CD4-positive, alpha-beta T cell treated with Interleukin-17A for 4 hours (primary cell): ENCODE results near the gene KIF1C.
A peak's percentile ranks its signal among the peaks of the same experiment; 100 is the strongest.
"Not testable (repeated sequence)": the region's sequence is repeated elsewhere in the genome, so short reads cannot be mapped to it uniquely, and the experiment has no call there.

Experiments used
- DNase-seq: peaks from one replicate; pipeline ENCODE4 v3.0.0-alpha.2; 2020; ENCODE audit warnings: mixed read lengths

The KIF1C gene

GRCh38 chr17:5002121-5002788, 4.5 kb downstream of the KIF1C start:
- no peak for DNase-seq

DNA sequence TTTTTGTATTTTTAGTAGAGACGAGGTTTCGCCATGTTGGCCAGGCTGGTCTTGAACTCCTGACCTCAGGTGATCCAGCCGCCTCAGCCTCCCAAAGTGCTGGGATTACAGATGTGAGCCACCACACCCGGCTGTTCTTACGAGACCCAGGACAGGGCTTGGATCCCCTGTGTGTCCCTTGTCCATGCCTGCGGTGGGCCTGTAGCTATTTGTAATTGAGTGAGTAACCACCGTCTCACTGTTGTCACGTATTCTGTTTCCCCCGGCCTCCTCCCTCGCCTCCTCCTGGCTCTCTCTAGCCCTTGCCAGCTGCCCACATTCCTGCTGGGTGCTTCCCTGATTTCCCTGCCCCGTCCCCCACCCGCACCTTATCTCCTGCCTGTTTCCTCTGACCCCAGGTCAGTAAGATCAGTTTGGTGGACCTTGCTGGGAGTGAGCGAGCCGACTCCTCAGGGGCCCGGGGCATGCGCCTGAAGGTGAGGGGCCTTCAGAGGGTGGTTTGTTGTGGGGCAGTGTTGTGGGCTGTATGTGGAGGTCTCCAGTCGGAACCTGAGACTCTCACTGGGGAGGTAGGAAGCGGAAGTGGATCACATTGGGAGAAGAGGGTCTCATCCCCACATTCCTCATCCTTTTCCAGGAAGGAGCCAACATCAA, 5.6 kb downstream of the KIF1C start:
- DNase-seq, result no peak

DNA sequence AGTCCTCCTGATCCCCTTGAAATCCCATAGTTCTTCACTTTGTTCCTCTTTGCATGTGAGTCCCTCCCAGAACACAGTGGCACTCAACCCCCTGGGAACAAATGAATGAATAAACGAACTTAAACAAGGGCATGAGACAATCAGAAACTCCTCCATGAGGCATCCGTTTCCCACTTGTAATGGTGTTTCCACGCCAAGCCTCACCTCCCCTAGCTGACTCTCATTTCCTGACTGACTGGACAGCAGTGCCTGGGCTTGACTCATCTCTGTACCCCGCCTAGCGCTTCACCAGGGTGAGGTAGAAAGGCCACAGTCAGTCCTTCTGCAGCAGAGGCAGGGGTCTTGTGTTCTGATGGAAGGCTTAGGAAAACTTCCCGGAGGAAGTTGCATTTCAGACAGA, 14.2 kb downstream of the KIF1C start:
- DNase-seq, result no peak

DNA sequence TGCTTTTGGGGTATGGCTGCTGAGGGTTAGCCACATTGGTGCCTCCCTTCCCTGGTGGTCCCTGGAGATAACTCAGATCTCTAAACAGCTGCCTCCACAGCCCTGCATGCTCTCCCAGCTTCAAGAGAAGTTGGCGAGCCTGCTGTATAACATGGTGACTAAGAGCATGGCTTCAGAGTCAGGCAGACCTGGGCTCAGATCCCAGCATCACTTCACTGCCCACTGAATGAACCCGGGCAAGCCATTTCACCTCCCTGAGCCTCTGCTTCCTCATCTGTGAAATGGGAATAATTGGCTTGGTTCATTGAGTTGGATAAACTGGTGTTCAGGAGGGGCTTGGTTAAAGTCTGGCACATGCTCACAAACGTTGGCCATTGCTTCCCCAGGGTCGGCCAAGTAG, 16.6 kb downstream of the KIF1C start:
- DNase-seq, result no peak

DNA sequence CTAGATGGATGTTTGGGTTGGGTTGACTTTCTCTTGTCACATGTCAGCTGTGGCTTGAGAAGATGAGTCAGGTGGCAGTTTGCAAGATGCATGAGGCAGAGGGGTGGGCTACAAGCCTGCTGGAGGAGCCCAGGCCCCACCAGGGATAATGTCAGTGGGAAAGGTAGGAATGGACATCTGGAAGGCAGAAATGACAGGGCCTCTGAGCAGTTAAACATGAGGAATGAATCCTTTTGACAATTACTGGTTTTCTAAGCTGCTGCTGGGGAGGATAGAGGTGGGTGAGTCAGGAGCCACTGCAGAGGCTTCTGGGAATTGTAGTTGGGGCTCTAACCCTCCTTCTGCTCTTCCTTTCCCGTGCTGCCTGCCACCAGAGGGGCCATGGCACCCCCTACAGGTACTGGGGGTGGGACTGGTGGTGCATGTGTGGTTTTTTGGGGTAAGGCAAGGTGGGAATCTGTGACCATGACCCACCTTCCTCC, 21.8 kb downstream of the KIF1C start:
- DNase-seq, result peak; percentile 59

- DNase-seq, result no peak
Observed at GRCh38 chr17:5020502-5021023, 22.8 kb downstream of the KIF1C start.

- DNase-seq, result no peak
Observed at GRCh38 chr17:5022171-5022711, 24.5 kb downstream of the KIF1C start.

DNA sequence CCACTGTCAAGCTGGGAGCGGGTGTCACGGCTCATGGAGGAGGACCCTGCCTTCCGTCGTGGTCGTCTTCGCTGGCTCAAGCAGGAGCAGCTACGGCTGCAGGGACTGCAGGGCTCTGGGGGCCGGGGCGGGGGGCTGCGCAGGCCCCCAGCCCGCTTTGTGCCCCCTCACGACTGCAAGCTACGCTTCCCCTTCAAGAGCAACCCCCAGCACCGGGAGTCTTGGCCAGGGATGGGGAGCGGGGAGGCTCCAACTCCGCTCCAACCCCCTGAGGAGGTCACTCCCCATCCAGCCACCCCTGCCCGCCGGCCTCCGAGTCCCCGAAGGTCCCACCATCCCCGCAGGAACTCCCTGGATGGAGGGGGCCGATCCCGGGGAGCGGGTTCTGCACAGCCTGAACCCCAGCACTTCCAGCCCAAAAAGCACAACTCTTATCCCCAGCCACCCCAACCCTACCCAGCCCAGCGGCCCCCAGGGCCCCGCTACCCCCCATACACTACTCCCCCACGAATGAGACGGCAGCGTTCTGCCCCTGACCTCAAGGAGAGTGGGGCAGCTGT, 25.9 kb downstream of the KIF1C start:
- no peak for DNase-seq

DNA sequence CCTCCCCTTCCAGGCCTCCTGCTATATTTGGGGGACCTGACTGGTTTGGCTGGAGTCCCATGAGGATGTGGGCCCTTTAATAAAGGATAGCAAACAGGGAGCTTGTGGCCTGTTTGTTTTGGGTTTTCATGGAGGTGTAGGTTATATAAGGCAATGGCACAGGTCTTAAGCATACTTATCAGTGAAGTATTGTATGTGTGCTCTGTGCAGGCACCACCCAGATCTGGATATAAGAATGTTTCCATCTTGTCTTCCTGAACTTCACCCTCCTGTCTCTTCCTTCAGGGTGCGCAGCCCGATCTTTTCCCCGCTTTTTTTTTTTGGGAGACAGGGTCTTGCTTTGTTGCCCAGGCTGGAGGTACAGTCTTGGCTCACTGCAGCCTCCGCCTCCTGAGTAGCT, 26.9 kb downstream of the KIF1C start:
- no peak for DNase-seq

GRCh38 chr17:5027299-5027698, 29.5 kb downstream of the KIF1C start:
- no peak for DNase-seq

DNA sequence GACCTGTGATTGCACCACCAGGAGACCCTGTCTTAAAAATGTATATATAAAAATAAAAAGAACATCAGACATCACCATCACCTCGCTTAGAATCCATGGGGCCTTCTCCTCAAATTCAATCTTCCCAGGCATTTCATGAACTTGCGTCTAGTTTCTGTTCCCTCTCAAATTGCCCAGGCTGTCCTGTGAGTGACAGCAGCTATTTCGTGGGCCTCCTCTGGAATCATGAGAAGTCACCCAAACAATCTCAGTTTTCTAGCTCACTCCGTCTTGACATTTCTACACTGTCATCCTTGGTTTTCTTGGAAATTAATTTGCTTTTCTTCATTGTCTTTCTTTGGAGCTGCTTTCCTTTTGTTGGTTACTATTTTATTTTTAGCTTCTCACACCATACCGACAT, 30.2 kb downstream of the KIF1C start:
- no peak for DNase-seq

GRCh38 chr17:5030168-5030567, 32.4 kb downstream of the KIF1C start:
- DNase-seq, result not testable (repeated sequence)

DNA sequence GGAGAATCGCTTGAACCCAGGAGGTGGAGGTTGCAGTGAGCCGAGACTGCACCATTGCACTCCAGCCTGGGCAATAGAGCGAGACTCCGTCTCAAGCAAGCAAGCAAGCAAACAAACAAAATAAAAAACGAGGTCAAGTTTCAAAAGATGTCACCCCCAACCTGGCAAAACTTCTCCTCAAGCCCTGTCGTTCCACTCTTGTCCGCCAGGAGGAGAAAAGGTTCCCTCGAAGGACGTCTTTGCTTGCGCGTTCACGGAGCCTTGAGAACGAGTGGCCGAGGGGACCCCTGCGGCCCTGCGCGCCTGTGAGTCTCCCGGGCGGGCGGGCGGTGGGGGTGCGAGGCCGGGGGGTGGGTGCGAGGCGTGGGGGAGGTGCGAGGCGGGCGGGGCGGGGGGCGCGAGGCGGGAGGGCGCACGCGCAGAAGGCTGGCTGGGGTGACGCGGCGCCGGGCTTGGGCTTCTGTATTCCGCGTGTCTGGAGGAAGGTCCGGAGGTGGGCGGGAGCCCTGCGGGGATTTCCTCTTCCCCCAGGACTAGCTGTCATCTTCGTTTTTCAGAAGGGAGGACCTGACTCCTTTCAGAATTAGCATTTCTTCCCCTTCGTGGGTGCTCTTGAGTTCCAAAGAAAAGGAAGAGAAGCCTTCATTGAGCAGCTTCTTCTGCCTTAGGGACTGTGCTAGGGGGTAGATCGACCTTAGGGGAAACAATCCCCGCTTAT, 33.8 kb downstream of the KIF1C start:
- peak; percentile 88 for DNase-seq

DNA sequence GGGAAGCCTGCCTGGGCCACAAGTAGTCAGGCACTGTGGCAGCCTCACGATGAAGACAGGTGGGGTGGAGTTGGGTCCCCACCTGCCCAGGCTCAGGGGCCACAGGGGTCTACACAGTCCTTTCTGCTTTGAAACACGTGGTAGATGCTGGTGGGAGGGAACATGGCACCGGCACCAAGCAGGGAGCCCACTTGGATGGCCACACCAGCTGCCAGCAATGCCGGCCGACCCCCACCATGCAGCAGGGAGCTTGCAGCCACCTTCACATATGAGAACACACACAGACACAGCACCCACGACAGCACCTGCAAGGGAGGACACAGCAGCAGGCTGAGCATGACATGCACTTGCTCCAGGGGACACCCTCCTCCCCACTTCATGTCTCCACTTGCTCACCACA, 35.1 kb downstream of the KIF1C start:
- no peak for DNase-seq

GRCh38 chr17:5033352-5034015, 35.7 kb downstream of the KIF1C start:
- no peak for DNase-seq

GRCh38 chr17:5034063-5034462, 36.3 kb downstream of the KIF1C start:
- DNase-seq, result no peak

DNA sequence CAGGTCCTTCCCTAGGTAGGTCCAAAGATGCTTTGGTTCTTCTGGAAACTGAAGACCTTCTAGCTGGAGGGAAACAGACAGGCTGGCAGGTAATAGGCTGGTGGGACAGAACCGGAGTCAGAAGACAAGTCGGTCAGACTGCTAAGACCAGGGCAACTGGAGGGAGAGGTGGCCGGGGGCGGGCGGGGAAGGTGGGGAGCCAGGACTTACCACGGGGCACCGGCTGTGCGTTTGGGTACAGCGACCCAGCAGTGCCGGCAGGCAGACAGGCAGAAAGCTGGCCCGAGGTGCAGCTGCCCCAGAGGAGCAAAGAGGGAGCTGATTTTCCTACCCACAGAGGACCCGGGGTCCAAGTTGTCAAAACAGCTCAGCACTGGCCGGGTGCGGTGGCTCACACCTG, 36.9 kb downstream of the KIF1C start:
- DNase-seq, result no peak

DNA sequence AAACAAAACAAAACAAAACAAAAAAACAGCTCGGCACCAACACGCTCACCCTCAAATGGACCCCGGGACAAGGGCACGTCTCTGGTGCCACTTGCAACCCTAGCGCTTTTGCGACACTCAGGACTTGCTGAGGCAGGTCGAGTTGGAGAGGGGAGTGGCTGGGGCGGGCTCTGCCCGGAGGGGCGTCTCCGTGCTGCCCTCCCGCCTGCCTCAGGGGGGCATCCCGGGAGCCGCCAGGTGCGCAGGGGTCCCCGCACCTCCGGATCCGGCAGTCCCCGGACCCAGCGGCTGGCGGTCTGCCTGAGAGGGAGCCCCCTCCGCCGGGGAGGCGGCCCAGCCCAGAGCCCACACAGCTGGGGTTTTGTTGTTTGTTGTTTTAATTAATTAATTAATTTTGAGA, 37.6 kb downstream of the KIF1C start, which contains the start of gene SLC52A1:
Gene SLC52A1, minus strand, starts transcription at position 112 of the 400 bp plus-strand sequence. CDS start 820 bp downstream, outside the sequence.
- DNase-seq, result no peak

DNA sequence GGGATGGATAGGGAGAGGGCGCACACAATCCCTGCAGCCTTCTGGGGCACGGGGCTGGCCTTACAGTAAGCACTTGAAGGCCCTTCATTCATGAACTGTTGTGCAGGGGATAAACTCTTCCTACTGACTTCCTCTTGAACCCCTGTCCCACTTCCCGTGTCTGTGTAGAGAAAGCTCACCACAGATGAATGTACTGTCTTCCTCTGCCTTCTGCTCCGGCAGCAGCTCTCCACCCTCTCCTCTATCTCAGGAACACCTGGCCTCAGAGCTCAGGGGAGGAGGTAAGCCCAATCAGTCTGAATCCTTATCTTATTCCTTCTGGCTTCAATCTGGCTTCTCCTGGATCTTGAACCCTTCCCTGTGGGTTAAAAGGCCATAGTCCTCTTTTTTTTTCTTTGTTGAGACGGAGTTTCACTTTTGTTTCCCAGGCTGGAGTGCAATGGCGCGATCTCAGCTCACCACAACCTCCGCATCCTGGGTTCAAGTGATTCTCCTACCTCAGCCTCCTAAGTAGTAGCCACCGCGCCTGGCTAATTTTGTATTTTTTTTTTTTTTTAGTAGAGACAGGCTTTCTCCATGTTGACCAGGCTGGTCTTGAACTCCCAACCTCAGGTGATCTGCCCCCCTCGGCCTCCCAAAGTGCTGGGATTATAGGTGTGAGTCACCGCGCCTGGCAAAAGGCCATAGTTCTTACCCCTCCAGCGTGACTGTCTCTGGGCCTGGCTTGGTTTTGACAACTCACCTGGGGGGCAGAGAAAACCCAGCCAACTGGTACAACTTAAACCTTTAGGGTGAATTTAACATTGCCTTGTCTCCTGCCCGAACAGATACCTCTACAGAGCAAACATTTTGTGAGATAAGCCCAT, 44.6 kb downstream of the KIF1C start:
- peak; percentile 75 for DNase-seq

GRCh38 chr17:5043524-5043923, 45.8 kb downstream of the KIF1C start:
- peak; percentile 20 for DNase-seq

DNA sequence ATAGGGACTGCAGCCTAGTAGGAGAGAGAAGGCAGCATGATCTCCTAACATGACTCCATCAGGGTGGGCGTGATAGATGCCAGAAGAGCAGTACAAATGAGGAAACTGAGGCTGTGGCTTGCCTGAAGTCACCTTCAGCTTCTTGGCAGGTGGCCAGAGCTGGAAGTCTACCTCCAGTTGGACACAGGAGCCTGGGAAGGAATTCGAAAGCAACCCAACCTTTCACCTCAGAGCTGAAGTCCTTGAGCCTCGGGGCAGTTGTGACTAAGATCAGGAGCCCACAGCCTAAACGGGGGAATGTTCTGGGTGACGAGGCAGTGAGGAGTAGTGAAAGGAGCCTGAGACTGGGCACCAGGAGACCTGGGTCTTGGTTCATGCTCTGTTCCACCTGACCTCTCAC, 46.9 kb downstream of the KIF1C start:
- no peak for DNase-seq
